SW480 (cell line): Measurements from ENCODE around the gene SNX1.

Source experiments
- DNase-seq: peaks from one replicate; pipeline ENCODE4 v3.0.0-alpha.2; 2016; ENCODE audit warnings: low spot score

Gene SNX1

DNA sequence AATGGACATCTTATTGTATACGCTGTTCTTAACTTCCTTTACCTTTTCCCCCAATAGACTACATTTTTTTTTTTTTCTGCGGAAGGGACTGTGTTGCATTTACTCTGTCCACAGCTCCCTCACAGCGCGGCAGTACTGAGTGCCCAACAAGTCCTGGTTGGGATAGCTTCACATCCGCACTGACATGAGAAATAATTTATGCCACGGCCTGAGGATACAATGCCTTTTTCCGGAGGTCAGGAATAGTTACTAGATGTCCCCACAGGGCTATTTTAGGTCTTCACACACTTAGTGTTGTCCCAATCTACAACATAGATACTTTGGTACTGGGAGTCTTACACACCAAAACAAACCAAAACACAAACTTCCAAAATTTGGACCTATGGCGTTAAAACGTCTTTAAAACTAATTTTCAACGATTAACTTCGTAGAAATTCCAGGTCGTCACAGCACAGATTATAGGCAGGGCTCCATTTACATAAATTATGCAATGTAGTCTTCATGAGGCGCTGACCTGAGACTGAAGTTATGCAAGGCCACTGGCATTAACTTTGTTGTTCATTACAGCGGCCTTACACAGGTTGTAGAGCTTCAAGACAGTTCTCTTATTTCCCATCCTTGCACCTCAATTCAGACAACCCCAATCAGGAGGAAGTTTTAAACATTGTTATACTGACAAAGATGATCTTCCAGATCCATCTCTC lies 68.0 kb downstream of the SNX1 start:
- DNase-seq, result no peak

DNA sequence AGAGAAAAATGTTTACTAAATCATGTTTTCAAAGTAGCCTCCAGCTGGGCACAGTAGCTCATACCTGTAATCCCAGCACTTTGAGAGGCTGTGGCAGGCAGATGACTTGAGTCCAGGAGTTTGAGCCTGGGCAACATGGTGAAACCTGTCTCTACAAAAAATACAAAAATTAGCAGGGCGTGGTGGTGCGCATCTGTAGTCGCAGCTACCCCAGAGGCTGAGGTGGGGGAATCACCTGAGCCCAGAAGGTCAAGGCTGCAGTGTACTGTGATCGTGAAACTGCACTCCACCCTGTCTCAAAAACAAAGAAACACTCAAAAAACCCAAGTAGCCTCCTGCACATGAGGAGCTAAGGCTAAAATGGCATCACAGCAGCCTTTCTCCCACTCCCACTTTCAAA lies 68.7 kb downstream of the SNX1 start:
- no peak for DNase-seq

- no peak for DNase-seq
Measured at GRCh38 chr15:64166102-64166890, 70.5 kb downstream of the SNX1 start.

DNA sequence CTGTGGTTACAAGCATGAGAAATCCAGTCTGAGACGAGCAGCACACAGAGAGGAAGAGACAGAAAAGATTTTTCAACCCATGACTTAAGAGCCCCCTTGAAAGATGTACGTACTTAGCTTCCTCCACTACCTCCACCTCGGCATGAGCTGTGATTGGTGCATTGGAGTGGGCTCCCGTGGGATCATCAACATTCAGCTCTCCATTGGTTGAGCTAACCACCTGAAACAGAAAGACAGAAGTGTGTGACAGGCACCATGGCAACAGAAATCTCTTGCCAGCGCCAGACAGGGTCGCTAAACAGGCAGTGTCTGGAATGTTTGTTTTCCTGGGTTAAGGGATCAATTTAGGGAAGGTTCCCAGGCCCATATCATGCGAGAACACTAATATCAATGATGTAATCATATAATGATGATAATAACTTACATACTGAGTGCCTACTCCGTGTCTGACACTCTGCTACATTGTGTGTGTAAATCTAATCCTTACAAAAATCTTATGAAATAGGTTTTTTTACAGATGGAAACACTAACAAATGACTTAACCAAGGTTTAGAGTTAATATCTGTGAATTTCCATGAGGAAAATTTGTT lies 84.5 kb downstream of the SNX1 start:
- no peak for DNase-seq

DNA sequence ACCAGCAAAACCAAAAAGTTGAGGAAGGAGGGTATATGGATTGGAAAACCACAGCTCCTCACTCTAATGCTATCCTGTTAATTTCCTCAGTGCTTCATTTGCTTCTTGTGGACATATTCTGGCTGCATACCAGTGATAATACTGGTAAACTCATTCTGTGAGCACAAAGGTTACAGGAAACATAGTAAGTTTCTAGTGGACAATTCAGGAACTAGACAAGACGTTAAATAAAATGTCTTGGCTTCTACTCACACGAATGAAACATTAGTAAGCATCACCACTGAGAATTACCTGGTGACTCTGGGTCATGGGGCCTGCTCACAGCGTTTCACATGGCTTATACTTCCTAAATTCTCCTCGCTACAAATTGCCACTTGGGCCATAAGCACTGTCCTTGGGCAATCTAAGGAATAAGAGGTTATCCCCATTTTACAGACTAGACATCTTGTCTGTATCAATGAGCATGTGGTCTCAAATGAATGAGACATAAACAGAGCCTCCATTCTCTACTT lies 87.1 kb downstream of the SNX1 start:
- DNase-seq, result no peak

GRCh38 chr15:64185146-64185911 lies 89.5 kb downstream of the SNX1 start:
- DNase-seq, result no peak

- no peak for DNase-seq
Measured at GRCh38 chr15:64187396-64188191, 91.8 kb downstream of the SNX1 start.
